Activated CD8-positive, alpha-beta T cell treated with anti-CD3 and anti-CD28 coated beads, Interleukin-2, amount 10 ng/mL, durations not matched to agents 7 days and 5 days (primary cell): ENCODE results near the gene WDR3. TPM values are rescaled to one million over a fixed set of nuclear protein-coding genes. Genes with fewer than 3 reads are reported as not detected.

ENCODE experiments used
- ATAC-seq: fragments of 150-1000 bp; cut with Tn5 transposase; one replicate; pipeline ENCODE4 v1.10.0; 2021; ENCODE audit warnings: moderate library complexity
- CTCF ChIA-PET: fragments of 350-600 bp; sonication (Branson Sonifier 250); formaldehyde crosslinking; loops from one replicate; lab custom pipeline; 2021; ENCODE audit warnings: antibody characterized with exemption; lab: Charles Lee
- POLR2A ChIA-PET: fragments of 350-600 bp; sonication (Branson Sonifier 250); formaldehyde crosslinking; loops from one replicate; lab custom pipeline; 2021; ENCODE audit warnings: antibody characterized with exemption; lab: Charles Lee
- DNase-seq: peaks from one replicate; pipeline ENCODE4 v3.0.0-alpha.2; 2020
- H3K27ac Mint-ChIP-seq: one replicate; pipeline ENCODE4 v1.8.0; 2021; ENCODE audit warnings: mild to moderate bottlenecking, mixed read lengths
- H3K27me3 Mint-ChIP-seq: one replicate; pipeline ENCODE4 v1.8.0; 2021; ENCODE audit warnings: low read depth, mixed read lengths
- H3K36me3 Mint-ChIP-seq: one replicate; pipeline ENCODE4 v1.8.0; 2021; ENCODE audit warnings: low read depth, mixed read lengths
- H3K4me1 Mint-ChIP-seq: one replicate; pipeline ENCODE4 v1.8.0; 2021; ENCODE audit warnings: low read depth, mixed read lengths
- H3K4me3 Mint-ChIP-seq: one replicate; pipeline ENCODE4 v1.8.0; 2021; ENCODE audit warnings: mild to moderate bottlenecking, mixed read lengths
- H3K9me3 Mint-ChIP-seq: one replicate; pipeline ENCODE4 v1.8.0; 2022; ENCODE audit warnings: mixed read lengths; ENCODE audit not compliant: insufficient read depth
- total RNA-seq, 2 experiments: library from RNA; stranded (reverse); gene quantifications; one replicate each; pipeline ENCODE4 v1.2.3, GENCODE V29; 2021

WDR3 gene
- total RNA-seq, 2 experiments from 2014 or later, result 25.3 to 27.5 TPM

- ChIA-PET CTCF (no interaction called here), POLR2A (no interaction called here)
- Mint-ChIP-seq H3K4me1 (no peaks in the 10 kb centered on the region), H3K27ac (no peak overlapping the region), H3K36me3 (no peaks in the 10 kb centered on the region), H3K9me3 (no peaks in the 10 kb centered on the region), H3K4me3 (no peak overlapping the region), H3K27me3 (peaks cover 10% of the 10 kb centered on the region)
- DNase-seq (no peak), ATAC-seq (no peak)
Measured at GRCh38 chr1:118007391-118007790, 77.9 kb downstream of the WDR3 start.

GRCh38 chr1:118008011-118008410, 78.5 kb downstream of the WDR3 start:
- CTCF ChIA-PET, result no interaction called here
- Mint-ChIP-seq H3K4me1 (no peaks in the 10 kb centered on the region), H3K36me3 (no peaks in the 10 kb centered on the region), H3K27ac (no peak overlapping the region), H3K9me3 (no peaks in the 10 kb centered on the region), H3K27me3 (peaks cover 7% of the 10 kb centered on the region), H3K4me3 (no peak overlapping the region)
- POLR2A ChIA-PET, result no interaction called here
- DNase-seq (no peak), ATAC-seq (no peak)

- H3K27me3 Mint-ChIP-seq, result peaks cover 12% of the 10 kb centered on the region
- ATAC-seq (no peak), DNase-seq (no peak)
- no peaks in the 10 kb centered on the region for H3K36me3 Mint-ChIP-seq
- no peak overlapping the region for H3K27ac Mint-ChIP-seq
- no peaks in the 10 kb centered on the region for H3K4me1 Mint-ChIP-seq
- ChIA-PET POLR2A (no interaction called here), CTCF (no interaction called here)
- no peaks in the 10 kb centered on the region for H3K9me3 Mint-ChIP-seq
- H3K4me3 Mint-ChIP-seq, result no peak overlapping the region
Measured at GRCh38 chr1:118012515-118013124, 83.1 kb downstream of the WDR3 start.

GRCh38 chr1:118013336-118013735, 83.8 kb downstream of the WDR3 start:
- Mint-ChIP-seq H3K27ac (no peak overlapping the region), H3K36me3 (no peaks in the 10 kb centered on the region), H3K4me1 (no peaks in the 10 kb centered on the region), H3K9me3 (no peaks in the 10 kb centered on the region), H3K27me3 (peaks cover 14% of the 10 kb centered on the region), H3K4me3 (no peak overlapping the region)
- no peak for ATAC-seq
- POLR2A ChIA-PET, result no interaction called here
- CTCF ChIA-PET, result no interaction called here
- no peak for DNase-seq

GRCh38 chr1:118013938-118014337, 84.4 kb downstream of the WDR3 start:
- ATAC-seq, result no peak

More at GRCh38 chr1:118013938-118014337, 84.4 kb downstream of the WDR3 start:
- Mint-ChIP-seq H3K27ac (no peak overlapping the region), H3K9me3 (no peaks in the 10 kb centered on the region), H3K4me1 (no peaks in the 10 kb centered on the region), H3K4me3 (no peak overlapping the region), H3K27me3 (peaks cover 11% of the 10 kb centered on the region), H3K36me3 (no peaks in the 10 kb centered on the region)
- ChIA-PET POLR2A (no interaction called here), CTCF (no interaction called here)
- no peak for DNase-seq

Other genes starting within 250 kb of the WDR3 start
- 10 to 100 TPM; 19.8 to 21.1 TPM for gene GDAP2, start 118 bp upstream of the WDR3 start, total RNA-seq